ENCODE data around the gene CHST9. TPM values are rescaled to one million over a fixed set of nuclear protein-coding genes. Genes with fewer than 3 reads are reported as not detected.

Gene CHST9
- total RNA-seq, 2 donors from 2014 or later = 0.07 TPM; not detected in 1

DNA sequence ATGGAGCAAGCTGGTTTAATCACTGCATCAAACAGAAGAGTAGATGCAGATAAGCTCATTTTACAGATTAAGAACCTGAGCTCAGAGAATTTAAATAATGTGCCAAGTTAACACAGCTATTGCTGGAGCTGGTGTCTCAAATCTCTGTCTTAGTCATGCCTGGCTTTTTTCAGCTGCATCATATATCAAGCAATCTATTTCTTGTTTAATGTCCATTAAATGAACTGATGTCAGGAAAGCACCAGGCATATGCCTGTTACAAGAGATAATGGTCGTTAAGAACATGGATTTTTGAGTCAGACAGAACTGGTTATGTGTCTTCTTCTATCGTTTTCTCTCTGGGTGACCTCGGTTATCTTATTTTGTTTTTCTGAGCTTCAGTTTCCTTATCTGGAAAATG lies 259.8 kb downstream of the CHST9 start:
- ATAC-seq (ENCODE audit: insufficient number of reproducible peaks, low FRiP score, low read depth) = no peak
- Histone ChIP-seq H3K27ac (no peak overlapping the region), H3K27me3 (replicated peaks; ENCODE audit: insufficient read depth) (no peaks in the 10 kb centered on the region), H3K36me3 (no peaks in the 10 kb centered on the region), H3K9me3 (no peaks in the 10 kb centered on the region), H3K4me3 (no peak overlapping the region), H3K4me1 (ENCODE audit: control insufficient read depth in 1 of 2, low read depth in 2 of 2) (no peaks in the 10 kb centered on the region)
- DNase-seq (ENCODE audit: low spot score) = no peak
- TF ChIP-seq, protein P1, sequence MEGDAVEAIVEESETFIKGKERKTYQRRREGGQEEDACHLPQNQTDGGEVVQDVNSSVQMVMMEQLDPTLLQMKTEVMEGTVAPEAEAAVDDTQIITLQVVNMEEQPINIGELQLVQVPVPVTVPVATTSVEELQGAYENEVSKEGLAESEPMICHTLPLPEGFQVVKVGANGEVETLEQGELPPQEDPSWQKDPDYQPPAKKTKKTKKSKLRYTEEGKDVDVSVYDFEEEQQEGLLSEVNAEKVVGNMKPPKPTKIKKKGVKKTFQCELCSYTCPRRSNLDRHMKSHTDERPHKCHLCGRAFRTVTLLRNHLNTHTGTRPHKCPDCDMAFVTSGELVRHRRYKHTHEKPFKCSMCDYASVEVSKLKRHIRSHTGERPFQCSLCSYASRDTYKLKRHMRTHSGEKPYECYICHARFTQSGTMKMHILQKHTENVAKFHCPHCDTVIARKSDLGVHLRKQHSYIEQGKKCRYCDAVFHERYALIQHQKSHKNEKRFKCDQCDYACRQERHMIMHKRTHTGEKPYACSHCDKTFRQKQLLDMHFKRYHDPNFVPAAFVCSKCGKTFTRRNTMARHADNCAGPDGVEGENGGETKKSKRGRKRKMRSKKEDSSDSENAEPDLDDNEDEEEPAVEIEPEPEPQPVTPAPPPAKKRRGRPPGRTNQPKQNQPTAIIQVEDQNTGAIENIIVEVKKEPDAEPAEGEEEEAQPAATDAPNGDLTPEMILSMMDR (IDR thresholded peaks at IDR 0.05) = no peak

DNA sequence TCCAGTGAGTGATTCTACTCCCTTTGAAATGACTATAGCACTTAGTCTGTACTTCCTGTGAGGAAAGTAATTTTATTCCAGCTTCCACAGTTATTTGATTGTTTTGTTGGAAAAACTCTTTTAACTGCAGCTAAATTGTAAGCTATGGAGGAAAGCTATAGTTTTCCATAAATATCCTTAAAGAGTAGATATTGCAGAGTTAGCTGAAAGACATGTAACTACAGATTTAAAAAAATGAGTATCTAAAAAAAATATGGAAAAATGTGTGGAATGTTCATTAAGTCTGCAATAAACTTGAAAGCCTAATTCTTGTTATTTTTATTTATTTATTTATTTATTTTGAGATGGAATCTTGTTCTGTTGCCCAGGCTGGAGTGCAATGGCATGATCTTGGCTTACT lies 262.8 kb downstream of the CHST9 start:
- H3K27me3 ChIP-seq (replicated peaks; ENCODE audit: insufficient read depth) = no peaks in the 10 kb centered on the region
- no peak overlapping the region for H3K4me3 ChIP-seq
- DNase-seq (ENCODE audit: low spot score) (no peak), ATAC-seq (ENCODE audit: insufficient number of reproducible peaks, low FRiP score, low read depth) (no peak)
- H3K9me3 ChIP-seq = no peaks in the 10 kb centered on the region
- TF ChIP-seq, protein P1 (IDR thresholded peaks at IDR 0.05) = no peak
- H3K27ac ChIP-seq = no peak overlapping the region
- no peaks in the 10 kb centered on the region for H3K36me3 ChIP-seq
- H3K4me1 ChIP-seq (ENCODE audit: control insufficient read depth in 1 of 2, low read depth in 2 of 2) = no peaks in the 10 kb centered on the region

DNA sequence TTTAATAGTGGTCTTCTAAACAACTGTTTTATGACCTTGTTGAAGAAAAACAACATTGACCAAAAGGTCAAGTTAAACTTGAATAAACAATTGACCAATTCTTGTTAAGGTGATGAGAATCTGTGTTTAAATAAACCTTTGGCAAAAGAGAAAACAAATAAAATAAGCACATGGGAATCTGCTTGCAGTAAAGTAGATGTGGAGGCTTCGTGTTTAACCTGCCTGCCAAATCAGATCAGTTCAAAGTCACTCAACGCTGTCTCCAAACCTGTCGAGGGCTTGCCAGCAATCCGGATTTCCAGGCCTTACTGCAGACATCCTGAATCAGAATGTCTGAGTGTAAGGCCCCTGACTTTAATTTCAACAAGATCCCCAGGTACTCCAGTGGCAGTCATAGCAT lies 264.5 kb downstream of the CHST9 start:
- Histone ChIP-seq H3K4me1 (ENCODE audit: control insufficient read depth in 1 of 2, low read depth in 2 of 2) (no peaks in the 10 kb centered on the region), H3K27me3 (replicated peaks; ENCODE audit: insufficient read depth) (no peaks in the 10 kb centered on the region), H3K9me3 (no peaks in the 10 kb centered on the region), H3K36me3 (no peaks in the 10 kb centered on the region), H3K4me3 (no peak overlapping the region), H3K27ac (no peak overlapping the region)
- TF ChIP-seq, protein P1 (IDR thresholded peaks at IDR 0.05) = no peak
- no peak for ATAC-seq (ENCODE audit: insufficient number of reproducible peaks, low FRiP score, low read depth)
- no peak for DNase-seq (ENCODE audit: low spot score)

DNA sequence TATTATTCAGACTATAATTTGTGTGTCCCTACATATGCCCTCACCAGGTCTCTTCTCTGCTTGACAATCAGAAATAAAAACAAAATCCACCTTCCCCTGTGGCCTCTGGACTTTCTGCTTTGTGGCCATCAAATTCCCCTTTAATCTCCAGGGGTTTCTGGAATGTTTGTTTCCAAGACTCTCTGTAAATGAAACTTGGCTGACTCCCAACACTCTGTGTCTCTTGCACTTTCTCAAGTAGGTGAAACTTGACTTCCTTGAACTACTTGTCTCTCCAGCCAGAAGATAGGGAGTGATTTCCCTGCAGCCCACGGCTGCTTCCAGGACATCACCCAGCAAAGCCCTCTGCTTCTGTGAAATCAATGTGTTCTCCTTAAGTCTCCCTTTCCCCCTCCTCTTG lies 265.5 kb downstream of the CHST9 start:
- H3K4me3 ChIP-seq = no peak overlapping the region
- H3K9me3 ChIP-seq = no peaks in the 10 kb centered on the region
- H3K36me3 ChIP-seq = no peaks in the 10 kb centered on the region
- H3K27me3 ChIP-seq (replicated peaks; ENCODE audit: insufficient read depth) = no peaks in the 10 kb centered on the region
- H3K27ac ChIP-seq = no peak overlapping the region
- ATAC-seq (ENCODE audit: insufficient number of reproducible peaks, low FRiP score, low read depth) = no peak
- no peak for DNase-seq (ENCODE audit: low spot score)
- no peaks in the 10 kb centered on the region for H3K4me1 ChIP-seq (ENCODE audit: control insufficient read depth in 1 of 2, low read depth in 2 of 2)
- TF ChIP-seq, protein P1 (IDR thresholded peaks at IDR 0.05) = no peak

DNA sequence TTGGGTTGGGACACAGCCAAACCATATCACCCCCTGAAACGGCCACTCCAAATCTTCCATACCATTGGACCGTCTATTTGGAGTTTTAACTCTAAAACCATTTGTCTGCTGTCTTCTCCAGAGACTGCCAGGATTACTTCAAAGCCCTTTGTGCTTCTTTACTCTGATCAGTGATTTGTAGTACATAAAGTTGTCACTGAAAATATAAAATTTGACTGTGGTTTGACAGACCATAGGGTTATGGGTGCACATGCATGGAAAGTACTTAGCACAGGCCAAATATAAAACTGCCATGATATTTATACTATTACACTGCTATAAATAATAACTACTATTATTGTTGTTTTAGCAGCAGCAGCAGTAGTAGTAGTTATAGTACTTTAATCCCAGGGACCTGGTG lies 265.9 kb downstream of the CHST9 start:
- TF ChIP-seq, protein P1 (IDR thresholded peaks at IDR 0.05) = no peak
- no peak for ATAC-seq (ENCODE audit: insufficient number of reproducible peaks, low FRiP score, low read depth)

More for the DNA sequence above, 265.9 kb downstream of the CHST9 start:
- Histone ChIP-seq H3K4me3 (no peak overlapping the region), H3K27ac (no peak overlapping the region), H3K9me3 (no peaks in the 10 kb centered on the region), H3K4me1 (ENCODE audit: control insufficient read depth in 1 of 2, low read depth in 2 of 2) (no peaks in the 10 kb centered on the region), H3K36me3 (no peaks in the 10 kb centered on the region), H3K27me3 (replicated peaks; ENCODE audit: insufficient read depth) (no peaks in the 10 kb centered on the region)
- DNase-seq (ENCODE audit: low spot score) = no peak
